ENCODE results near the gene CARD10.
"Not testable (repeated sequence)": the region's sequence is repeated elsewhere in the genome, so short reads cannot be mapped to it uniquely, and the experiment has no call there.

The CARD10 gene

DNA sequence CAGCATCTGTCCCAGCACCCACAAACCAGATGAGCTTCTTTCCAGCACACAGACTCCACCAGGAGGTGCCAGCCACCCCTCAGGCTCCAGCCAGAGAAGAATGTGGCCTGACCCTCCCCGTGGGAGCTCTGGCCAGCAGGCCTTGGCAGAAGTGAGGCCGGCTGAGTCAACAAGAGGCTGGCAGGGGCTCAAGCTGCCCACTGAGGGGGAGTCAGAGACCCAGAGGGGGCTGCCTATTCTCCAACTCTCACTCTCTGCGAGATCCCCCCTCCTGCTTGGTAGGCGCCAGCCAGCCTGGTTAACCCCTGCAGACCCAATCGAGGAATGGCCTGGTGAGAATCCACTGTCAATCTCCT, 30.5 kb upstream of the CARD10 start:
- no peak for TF ChIP-seq TAF1 (IDR thresholded peaks at IDR 0.05; ENCODE audit: borderline replicate concordance, low read depth, low read length)
- TF ChIP-seq POLR2A (IDR thresholded peaks at IDR 0.05; ENCODE audit: low read depth, low read length): no peak
- no peak for TF ChIP-seq POLR2AphosphoS5 (IDR thresholded peaks at IDR 0.05; ENCODE audit: low read depth, low read length)
- DNase-seq (ENCODE audit: insufficient read length): no peak
- FAIRE-seq: no peak

DNA sequence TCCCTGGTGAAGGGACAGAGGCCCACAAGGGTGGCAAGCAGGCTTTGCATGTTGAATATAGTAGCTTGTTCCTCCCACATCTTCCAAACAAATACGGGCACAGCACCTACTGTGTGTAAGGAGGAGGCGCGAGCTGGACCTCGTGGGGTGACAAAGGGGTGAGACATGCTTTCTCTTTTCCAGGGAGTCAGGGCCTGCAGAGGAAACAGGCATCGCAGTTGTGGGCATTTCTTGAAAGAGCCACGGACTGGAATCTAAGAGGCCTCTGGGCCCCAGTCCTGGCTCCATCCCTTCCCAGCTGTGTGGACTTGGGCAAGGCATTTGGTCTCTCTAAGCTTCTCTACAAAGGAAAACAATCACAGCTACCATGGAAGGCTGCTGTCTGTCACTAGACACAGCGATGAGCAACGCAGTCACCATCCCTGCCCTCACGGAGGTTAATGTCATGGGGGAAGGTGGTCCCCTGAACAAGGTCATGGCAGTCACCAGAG, 28.1 kb upstream of the CARD10 start:
- no peak for TF ChIP-seq POLR2AphosphoS5 (IDR thresholded peaks at IDR 0.05; ENCODE audit: low read depth, low read length)
- DNase-seq (ENCODE audit: insufficient read length) (no peak), FAIRE-seq (no peak)

DNA sequence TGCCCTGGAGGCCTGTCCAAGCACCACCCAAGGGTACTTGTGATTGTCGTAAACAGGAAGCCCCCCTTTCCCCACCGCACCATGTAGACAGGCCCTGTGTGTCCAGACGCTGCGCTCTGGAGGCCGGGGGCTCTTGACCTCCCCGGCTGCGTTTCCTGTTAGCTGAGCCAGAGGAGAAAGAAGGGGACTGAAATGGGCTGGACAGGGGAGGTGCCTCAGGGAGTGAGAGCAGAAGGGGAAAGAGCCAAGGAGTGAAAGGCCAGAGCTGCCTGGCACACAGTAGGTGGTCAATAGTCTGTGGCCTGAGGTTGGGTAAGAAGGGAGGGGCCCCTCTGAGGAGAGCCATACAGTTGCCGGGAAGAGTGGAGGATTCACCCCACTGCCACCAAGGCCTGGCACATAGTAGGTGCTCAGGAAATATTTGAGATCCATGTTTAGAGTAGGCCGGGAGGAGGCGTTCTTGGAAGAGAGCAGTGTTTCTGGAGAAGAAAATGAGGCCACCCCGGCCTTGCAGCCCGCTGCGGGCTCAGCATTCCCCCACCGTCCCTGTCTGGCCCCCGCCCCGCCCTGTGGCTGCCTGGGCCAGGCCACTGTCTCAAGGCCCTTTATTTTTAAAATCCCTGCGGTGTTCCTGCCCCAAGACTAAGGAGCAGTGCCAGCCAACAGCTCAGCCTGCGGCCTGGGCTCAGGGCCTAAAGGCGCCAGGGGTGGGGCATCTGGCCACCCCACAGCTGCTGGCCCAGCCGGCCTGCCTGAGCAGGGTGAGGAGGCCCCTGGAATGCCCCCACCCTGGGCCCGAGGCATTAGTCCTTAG, 27.4 kb upstream of the CARD10 start:
- FAIRE-seq (no peak), DNase-seq (ENCODE audit: insufficient read length) (no peak)
- TF ChIP-seq TAF1 (IDR thresholded peaks at IDR 0.05; ENCODE audit: borderline replicate concordance, low read depth, low read length) (no peak), POLR2AphosphoS5 (IDR thresholded peaks at IDR 0.05; ENCODE audit: low read depth, low read length) (no peak), POLR2A (IDR thresholded peaks at IDR 0.05; ENCODE audit: low read depth, low read length) (no peak)

DNA sequence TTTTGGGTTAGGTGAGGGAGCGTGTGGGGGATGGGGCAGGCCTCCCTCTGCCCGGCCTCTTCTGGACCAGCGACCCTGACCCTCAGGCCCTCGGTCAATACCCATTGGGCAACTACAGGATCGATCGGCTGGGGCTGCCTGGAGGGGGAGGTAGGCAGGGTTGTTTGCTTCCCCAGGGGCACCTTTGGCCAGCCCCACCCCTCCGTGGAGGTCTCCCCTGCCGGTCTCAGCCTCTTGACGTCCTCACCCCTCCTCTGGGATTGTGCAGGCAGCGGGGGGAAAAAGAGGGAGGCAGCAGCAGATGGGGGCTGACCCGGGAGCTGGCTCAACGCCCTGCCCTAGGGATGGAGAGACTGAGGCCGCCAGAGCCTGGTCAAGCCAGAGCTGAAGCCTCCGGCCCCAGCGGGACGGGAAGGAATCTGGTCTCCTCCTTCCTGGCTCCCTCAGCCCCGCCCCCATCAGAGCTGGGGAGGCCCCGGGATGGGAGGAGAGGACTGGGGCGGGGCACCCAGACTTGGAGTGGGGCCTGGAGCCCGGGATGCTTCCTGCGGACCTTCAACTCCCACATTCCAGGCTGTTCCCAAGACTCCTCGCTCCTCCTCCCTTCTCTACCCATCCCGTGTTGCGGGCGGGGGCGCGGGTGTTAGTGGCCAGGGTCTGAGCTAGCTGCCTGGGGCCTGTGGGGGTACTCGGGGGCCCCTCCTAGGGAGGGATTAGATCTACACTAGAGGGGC, 26.7 kb upstream of the CARD10 start:
- no peak for DNase-seq (ENCODE audit: insufficient read length)
- no peak for FAIRE-seq
- TF ChIP-seq TAF1 (IDR thresholded peaks at IDR 0.05; ENCODE audit: borderline replicate concordance, low read depth, low read length) (no peak), POLR2A (IDR thresholded peaks at IDR 0.05; ENCODE audit: low read depth, low read length) (no peak), POLR2AphosphoS5 (IDR thresholded peaks at IDR 0.05; ENCODE audit: low read depth, low read length) (no peak)

DNA sequence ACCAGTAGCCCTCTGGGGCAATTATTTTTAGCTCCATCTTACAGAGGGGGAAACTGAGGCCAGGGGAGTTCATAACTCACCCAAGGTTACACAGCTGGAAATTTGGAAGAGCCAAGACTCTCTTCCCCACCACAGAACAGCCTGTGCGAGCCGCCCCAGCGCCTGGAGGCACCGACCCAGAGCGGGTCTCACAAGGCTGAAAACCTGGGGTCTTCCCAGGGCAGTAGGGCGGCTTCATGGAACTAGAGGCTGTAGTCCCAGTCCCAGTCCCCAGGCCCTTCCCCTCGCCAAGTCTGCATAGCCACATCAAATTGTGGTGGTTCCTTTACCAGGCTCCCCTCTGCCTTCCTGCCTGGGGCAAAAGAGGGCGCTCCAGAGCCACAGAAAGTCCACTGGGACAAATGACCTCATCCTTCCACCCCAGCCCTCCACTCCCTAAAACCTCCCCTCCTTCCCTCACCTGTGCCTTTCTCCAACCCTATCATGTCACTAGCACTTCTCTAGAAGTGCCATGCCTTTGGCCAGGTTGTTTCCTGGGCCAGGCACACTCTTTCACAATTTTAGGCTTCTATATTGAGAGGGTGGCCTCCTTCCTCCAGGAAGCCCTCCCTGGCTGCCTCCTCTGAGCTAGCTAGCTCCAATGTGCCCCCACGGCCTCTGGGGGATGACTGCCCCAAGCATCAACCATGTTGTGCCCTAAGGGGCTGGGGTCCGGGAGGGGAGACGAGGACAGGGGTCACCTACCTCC, 25.9 kb upstream of the CARD10 start:
- DNase-seq (ENCODE audit: insufficient read length): no peak
- no peak for FAIRE-seq
- no peak for TF ChIP-seq TAF1 (IDR thresholded peaks at IDR 0.05; ENCODE audit: borderline replicate concordance, low read depth, low read length)
- TF ChIP-seq POLR2A (IDR thresholded peaks at IDR 0.05; ENCODE audit: low read depth, low read length): no peak
- no peak for TF ChIP-seq POLR2AphosphoS5 (IDR thresholded peaks at IDR 0.05; ENCODE audit: low read depth, low read length)

DNA sequence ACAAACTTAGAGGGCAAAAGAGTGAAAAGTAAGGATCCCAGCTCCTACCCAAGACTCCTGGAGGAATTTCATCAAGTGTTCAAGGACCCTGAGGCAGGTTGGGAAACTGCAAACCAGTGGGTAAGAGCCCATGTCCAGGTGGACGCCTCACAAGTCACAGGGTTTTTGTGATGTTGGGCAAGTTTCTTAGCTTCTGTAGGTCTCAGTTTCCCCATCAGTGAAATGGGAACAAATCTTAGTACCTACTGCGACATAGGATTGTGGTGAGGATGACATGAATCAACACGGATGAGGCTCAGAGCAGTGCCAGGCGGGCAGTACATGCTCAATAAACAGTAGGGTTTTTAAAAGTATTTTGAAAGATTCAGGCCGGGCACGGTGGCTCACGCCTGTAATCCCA, 23.7 kb upstream of the CARD10 start:
- DNase-seq (ENCODE audit: insufficient read length) (no peak), FAIRE-seq (no peak)
- TF ChIP-seq POLR2A (IDR thresholded peaks at IDR 0.05; ENCODE audit: low read depth, low read length): no peak
- TF ChIP-seq POLR2AphosphoS5 (IDR thresholded peaks at IDR 0.05; ENCODE audit: low read depth, low read length): no peak
- TF ChIP-seq TAF1 (IDR thresholded peaks at IDR 0.05; ENCODE audit: borderline replicate concordance, low read depth, low read length): no peak

DNA sequence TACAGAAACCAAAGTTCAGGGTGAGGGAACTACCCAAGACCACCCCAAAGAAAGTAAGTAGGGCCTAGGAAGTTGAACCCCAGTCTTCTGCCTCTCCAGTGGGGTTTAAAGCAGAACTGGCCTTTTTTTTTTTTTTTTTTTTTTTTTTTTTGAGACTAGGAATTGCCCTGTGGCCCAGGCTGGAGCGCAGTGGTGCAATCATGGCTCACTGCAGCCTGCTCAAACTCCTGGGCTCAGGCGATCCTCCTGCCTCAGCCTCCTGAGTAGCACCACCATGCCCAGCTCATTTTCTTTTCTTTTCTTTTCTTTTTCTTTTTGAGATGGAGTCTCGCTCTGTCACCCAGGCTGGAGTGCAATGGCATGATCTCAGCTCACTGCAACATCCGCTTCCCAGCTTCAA, 23.2 kb upstream of the CARD10 start:
- not testable (repeated sequence) for FAIRE-seq; DNase-seq (ENCODE audit: insufficient read length)

DNA sequence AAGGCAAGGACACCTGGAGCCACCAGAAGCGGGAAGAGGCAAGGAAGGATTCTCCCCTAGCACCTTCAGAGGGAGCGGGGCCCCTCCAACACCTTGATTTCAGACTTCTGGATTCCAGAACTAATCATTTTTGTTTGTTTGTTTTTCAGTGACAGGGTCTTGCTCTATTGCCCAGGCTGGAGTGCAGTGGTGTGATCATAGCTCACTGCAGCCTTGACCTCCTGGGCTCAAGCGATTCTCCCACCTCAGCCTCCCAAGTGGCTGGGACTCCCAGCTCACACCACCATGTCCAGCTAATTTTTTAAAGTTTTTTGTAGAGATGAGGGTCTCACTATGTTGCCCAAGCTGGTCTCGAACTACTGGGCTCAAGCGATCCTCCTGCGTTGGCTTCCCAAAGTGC, 20.6 kb upstream of the CARD10 start:
- FAIRE-seq; DNase-seq (ENCODE audit: insufficient read length): not testable (repeated sequence)

DNA sequence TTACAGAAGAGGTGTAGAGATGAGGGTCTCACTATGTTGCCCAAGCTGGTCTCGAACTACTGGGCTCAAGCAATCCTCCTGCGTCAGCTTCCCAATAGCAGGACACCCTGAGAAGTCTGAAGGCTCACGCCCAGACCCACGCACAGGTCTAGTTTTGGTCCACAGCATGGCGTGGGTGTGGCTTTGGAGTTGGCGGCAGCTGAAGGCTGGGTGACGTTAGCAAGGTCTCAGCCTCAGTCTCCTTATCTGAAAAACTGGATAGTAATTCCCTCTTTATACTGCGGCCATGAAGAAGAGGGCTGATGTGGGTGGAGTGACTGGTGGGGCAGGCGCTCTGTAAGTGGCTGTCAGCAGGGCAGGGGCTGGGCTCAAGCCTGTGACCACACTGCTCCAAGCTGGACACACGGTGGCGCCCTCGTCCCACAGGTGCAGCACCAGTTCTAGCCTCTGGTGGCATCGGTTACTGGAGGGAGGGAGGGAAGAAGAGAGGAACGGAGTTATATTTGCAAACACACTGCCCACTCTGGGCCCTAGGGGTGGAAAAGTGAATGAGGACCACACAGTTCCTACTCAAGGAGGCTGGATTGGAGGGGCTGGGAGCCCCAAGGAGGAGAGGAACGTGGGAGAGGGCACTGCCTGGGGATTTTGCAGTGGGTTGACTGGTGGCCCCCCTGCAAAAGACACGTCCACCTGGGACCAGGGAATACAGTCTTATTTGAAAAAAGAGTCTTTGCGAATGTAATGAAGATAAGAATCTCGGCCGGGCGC, 19.6 kb upstream of the CARD10 start:
- no peak for TF ChIP-seq POLR2A (IDR thresholded peaks at IDR 0.05; ENCODE audit: low read depth, low read length)
- DNase-seq (ENCODE audit: insufficient read length) (peak; percentile 90), FAIRE-seq (peak; percentile 100)

DNA sequence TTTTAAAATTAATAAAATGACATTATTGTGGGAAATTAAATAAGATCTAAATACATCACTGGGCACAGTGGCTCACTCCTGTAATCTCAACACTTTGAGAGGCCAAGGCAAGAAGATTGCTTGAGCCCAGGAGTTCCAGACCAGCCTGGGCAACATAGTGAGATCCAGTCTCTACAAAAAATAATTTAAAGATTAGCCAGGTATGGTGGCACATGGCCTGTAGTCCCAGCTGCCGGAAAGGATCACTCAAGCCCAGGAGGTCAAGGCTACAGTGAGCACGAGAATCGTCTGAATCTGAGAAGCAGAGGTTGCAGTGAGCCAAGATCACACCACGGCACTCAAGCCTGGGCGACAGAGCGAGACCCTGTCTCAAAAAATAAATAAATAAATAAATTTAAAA, 15.9 kb upstream of the CARD10 start:
- no peak for TF ChIP-seq POLR2AphosphoS5 (IDR thresholded peaks at IDR 0.05; ENCODE audit: low read depth, low read length)
- FAIRE-seq (no peak), DNase-seq (ENCODE audit: insufficient read length) (no peak)

DNA sequence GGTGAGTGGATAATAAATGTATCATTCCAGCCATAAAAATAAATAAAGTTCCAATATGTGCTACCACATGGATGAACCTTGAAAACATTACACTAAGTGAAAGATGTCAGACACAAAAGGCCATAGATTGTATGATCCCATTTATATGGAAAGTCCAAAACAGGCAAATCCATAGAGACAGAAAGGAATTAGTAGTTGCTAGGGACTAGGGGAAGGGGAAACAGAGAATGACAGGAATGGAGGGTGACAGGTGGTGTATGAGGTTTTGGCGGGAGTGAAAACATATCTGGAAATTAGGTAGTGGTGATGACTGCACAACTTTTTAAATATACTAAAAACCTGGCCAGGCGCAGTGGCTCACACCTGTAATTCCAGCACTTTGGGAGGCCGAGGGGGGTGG, 15.2 kb upstream of the CARD10 start:
- FAIRE-seq (no peak), DNase-seq (ENCODE audit: insufficient read length) (no peak)
- TF ChIP-seq TAF1 (IDR thresholded peaks at IDR 0.05; ENCODE audit: borderline replicate concordance, low read depth, low read length) (no peak), POLR2AphosphoS5 (IDR thresholded peaks at IDR 0.05; ENCODE audit: low read depth, low read length) (no peak), POLR2A (IDR thresholded peaks at IDR 0.05; ENCODE audit: low read depth, low read length) (no peak)

DNA sequence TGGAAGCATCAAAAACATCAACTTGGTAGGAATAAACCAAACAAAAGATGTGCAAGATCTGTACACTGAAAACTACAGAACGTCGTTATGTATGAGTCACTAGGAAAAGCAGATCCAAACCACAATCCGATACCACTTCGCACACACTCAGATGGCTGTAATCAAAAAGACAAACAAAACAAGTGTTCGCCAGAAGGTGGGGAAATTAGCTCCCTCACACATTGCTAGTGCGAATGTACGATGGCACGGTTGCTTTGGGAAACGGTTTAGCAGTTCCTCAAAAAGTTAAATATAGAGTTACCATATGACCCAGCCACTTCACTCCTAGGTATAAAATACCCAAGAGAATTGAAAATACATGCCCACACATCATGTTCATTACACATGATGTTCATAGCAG, 14.8 kb upstream of the CARD10 start:
- DNase-seq (ENCODE audit: insufficient read length) (no peak), FAIRE-seq (peak; percentile 74)
- TF ChIP-seq POLR2AphosphoS5 (IDR thresholded peaks at IDR 0.05; ENCODE audit: low read depth, low read length) (no peak), POLR2A (IDR thresholded peaks at IDR 0.05; ENCODE audit: low read depth, low read length) (no peak), TAF1 (IDR thresholded peaks at IDR 0.05; ENCODE audit: borderline replicate concordance, low read depth, low read length) (no peak)
